Activated CD8-positive, alpha-beta memory T cell treated with anti-CD3 and anti-CD28 coated beads for 24 hours (primary cell): ENCODE results near the gene IL1RL2.

Experiments
- DNase-seq: peaks from one replicate; pipeline ENCODE4 v3.0.0-alpha.2; 2020

The IL1RL2 gene

DNA sequence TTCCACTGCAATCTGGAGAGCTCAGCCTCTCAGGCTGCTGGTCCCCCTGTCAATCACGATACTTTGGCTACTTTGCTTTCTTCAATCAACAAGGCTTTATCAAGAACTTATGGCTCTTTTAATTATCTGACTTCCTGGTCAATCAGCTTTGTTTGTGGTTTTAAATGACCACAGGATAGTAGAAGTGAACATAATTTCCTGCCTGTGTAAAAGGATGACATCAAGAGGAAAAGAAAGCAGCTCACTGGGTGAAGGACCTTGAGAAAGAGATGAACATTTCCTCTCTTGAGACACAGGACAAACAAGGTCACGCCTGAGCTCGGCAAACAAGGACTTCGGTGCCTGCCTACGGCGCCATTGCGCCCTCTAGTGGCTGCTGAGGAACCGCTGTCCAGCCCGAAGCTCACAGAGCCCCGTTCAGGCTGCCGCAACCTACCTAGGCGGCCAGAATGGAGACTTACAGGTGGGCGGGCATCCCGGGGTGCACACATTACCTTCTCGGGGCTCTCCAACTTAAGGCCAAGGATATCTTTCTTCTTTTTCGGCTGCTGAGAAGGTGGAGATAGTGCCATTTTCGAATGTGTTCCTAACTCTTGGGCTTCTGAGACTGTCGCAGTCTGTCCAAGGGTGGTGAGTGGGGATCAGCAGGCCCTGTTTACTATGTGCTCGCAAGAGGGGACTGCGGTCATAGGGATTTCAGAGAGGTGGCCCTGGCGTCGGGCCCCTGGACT, 54.0 kb downstream of the IL1RL2 start:
- DNase-seq, result peak; percentile 94

DNA sequence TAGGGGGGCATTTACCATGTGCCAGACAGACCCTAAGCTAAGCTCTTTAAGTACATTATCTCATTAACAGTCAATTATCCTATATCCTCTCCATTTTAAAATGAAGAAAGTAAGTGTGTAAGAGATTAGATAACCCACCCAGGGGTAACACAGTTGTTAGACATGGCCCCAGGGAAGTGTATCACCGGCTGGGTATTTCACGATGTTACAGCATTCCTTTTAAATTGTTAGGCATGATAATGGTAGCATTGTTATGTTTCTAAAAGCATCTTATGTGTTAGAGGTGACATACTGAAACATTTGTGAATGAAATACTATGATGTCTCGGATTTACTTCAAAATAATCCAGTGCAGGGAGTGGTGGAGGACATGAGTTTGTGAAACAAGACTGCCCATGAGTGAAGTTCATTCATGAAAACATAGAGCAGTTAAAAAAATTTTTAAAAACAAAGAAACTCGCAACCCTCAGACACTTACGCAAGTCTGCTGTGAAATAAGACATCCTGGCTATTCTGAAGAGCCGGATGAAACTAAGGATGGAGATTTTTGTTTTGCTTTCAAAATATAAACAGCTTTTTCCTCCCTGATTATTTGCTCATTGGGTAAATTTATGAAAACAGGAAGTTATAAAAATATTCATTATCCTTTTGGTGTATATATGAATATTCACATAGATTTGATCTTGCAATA, 54.9 kb downstream of the IL1RL2 start:
- DNase-seq, result no peak

DNA sequence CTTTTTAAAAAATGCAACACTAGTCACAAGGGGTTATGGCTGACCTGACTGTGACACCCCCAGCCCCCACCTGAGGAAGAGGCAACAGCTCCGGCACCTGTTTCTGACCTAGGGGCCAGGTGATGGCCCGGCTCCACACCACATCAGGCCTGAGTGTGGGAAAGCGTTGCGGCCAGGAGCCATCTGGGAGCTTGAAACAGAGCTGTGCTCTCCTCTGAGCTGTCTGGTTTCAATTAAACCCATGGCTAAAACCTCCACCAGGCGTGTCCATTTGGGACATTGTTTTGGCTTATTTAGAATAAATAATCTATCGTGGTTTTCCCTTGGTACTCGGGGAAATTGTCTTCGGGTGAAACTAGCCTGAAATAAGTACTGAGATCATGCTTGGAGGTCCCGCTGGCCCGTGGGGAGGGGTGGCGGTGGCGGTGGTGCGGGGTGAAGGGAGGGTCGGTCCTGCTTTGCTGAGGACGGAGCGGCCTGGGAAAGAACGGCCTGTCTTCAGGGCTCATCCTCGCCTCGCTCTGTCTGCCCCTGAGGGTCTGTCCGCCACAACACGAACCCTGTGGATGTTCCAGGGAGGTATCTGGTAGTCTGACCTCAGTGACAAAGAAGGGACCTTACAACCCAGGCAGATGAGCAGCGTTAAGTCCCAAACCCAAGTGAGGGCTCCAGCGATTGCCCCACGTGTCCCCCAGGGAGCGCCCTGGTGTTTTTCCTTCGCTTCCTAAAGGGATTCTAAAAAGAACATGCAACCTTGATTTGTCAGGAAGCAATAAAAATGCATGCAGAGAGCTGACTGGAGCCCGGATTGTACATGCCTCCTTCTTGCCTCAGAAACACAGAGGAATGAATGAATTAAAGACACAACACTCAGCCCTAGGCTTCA, 58.7 kb downstream of the IL1RL2 start:
- DNase-seq, result peak; percentile 49

GRCh38 chr2:102250278-102250821, 63.5 kb downstream of the IL1RL2 start:
- DNase-seq, result peak; percentile 59

DNA sequence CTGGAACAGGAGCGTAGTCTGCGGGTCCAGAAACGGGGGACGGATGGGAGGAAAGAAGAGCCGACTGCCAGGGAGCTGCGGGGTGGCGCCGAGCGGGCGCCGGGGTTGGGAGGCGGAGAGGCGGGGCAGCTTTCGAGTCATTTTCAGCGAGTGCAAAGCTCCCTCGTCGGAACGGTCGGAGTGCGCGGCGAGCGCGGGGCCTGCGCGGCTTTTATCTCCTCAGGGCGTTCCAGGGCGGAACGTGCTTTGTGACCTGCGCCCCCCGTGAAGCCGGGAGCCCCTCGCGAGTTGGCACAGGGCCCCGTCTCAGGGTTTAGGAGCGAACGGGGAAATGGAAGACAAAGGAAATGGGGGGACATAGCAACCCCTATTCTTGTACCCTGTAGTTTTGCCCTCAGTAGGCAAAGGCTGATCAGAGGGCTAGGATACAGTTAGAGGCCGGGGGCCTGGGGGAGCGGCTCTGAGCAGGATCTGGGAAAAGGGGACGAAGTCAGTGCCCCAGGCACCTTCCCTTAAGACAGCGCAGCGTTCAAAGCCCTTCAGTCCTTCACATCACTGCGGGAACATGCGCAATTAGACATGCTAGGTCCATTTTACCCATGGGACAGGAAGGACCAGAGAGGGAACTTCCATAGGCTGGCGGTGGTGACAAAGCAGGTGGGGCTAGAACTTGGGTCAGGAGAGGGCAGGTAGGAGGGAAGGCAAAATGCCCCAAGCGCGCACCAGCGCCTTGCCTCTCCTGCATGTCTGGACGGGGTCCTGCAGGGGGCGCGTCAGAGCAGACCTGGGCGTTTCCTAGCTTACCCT, 64.4 kb downstream of the IL1RL2 start:
- DNase-seq, result peak; percentile 83

DNA sequence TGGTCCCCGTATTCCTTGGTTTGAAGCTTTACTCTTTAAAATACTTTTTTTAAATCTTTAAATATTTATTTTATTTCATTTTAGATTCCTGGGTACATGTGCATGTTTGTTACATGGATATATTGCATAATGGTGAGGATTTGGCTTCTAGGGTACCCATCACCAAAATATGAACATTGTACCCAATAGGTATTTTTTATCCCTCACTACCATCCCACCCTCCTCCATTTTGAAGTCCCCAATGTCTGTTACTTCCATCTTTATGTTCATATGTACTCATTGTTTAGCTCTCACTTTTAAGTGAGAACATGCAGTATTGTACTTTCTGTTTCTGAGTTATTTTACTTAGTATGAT, 65.0 kb downstream of the IL1RL2 start:
- no peak for DNase-seq

- DNase-seq, result no peak
These were observed 65.4 kb downstream of the IL1RL2 start for GRCh38 chr2:102252236-102252635.

DNA sequence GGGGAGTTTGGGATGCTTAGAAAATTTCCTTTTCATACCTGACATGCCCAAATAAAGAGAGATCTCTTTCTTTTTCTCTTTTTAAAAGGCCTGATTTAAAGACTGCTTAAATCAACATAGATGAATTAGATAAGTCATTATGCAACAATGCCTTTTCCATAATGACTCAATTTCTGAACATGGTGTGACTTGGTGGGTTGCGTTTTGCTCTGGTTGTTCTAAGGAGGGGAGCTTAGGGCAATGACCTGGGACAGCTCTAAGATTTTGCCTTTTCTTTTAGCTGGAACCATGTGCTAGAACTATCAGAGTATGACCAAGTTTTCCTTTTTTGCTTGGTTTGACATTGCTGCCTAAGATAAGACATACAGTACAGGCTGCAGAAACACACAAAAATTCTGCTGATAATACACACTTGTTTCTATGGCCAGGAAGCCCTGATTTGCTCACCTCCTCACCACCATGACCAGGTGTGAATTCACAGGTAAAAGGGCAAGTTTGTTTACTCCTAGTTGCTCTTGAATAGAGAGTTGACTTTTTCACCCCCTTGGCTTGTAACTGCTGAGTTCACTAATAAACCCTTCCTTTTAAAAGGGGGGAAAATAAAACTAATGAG, 66.4 kb downstream of the IL1RL2 start:
- DNase-seq, result peak; percentile 58

DNA sequence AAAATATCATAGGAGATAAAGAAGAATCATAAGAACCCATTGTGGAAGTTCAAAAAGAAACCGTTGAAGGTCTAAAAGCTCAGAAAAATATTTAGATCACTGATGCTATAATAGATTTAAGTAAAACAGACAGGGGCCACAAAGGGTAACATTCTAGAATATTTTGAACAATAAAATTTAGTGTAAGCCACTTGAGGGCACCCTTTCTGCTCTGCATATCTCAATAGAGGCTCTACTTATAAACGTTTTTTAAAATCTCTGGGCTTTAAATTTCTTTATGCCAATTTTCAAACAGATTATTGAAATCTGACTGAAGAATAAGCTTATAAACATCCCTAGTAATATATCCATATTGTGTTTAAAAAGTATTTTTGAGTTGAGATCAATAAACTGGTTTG, 66.9 kb downstream of the IL1RL2 start:
- DNase-seq, result no peak

DNA sequence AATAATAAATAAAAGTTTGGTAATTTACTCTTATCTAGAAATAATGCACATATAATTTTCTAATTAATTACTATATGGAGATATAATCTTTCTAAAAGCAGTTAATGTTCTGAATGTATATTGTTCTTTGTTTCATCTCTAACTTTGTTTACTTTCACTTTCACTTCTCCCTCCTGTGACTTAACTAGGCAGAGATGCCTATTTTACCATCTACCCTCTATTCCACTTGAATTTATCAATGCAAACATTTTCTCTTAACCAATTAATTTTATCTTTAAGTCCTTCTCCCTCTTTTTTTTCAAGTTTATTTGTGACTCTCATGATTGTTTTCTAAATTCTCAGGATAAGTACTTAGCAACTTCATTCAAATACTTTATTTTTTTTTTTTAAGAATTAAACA, 69.5 kb downstream of the IL1RL2 start:
- DNase-seq, result no peak

GRCh38 chr2:102256874-102257462, 70.1 kb downstream of the IL1RL2 start:
- DNase-seq, result no peak

- DNase-seq, result no peak
These were observed 71.2 kb downstream of the IL1RL2 start for GRCh38 chr2:102258025-102258385.

GRCh38 chr2:102258386-102259074, 71.7 kb downstream of the IL1RL2 start:
- DNase-seq, result no peak

- no peak for DNase-seq
These were observed 74.8 kb downstream of the IL1RL2 start for GRCh38 chr2:102261467-102262135.

DNA sequence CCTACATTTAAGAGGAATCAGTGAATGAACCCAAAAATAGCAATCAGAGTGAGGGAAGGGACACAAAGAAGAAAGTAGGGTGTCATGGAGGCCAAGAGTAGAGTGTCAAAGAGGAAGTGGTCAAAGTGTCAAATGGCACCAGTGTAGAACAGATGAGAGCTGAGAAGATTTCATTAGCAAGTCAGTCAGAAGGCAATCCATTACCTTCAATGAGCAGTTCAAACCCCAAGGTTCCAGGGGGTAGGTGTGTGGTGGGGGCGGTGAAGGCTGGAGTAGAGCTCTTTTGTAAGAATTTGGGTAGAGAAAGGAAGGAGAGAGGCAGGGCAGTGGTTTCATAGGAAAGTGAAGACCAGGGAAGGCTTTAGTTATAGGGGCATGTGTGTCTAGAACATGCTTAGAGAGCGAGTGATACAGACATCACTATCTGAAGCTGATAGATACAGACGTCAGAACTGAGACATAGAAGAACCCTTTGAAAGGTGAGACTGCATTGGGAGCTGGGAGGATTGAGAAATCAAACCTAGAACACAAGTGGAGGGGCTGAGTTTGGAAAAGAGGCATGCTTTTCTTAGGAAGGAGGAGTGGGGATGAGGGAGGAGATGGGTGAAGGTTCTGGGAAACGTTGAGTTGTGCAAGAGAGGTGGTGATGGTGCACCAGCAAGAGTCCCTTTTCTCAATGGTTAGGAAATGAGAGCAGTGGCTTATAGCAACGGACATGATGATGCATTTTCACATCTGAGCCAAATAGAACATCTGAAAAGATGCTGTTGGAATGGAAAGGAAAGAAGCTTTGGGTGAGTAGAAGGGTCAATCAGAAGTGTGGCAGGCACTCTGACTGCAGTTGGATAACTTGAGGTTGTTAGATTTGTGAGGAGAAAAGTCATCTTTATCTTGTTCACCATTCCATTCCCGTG, 75.7 kb downstream of the IL1RL2 start:
- DNase-seq, result no peak

GRCh38 chr2:102264952-102265351, 78.1 kb downstream of the IL1RL2 start:
- DNase-seq, result no peak

GRCh38 chr2:102266204-102266603, 79.4 kb downstream of the IL1RL2 start:
- DNase-seq, result no peak

- DNase-seq, result no peak
These were observed 81.0 kb downstream of the IL1RL2 start for GRCh38 chr2:102267774-102268173.

DNA sequence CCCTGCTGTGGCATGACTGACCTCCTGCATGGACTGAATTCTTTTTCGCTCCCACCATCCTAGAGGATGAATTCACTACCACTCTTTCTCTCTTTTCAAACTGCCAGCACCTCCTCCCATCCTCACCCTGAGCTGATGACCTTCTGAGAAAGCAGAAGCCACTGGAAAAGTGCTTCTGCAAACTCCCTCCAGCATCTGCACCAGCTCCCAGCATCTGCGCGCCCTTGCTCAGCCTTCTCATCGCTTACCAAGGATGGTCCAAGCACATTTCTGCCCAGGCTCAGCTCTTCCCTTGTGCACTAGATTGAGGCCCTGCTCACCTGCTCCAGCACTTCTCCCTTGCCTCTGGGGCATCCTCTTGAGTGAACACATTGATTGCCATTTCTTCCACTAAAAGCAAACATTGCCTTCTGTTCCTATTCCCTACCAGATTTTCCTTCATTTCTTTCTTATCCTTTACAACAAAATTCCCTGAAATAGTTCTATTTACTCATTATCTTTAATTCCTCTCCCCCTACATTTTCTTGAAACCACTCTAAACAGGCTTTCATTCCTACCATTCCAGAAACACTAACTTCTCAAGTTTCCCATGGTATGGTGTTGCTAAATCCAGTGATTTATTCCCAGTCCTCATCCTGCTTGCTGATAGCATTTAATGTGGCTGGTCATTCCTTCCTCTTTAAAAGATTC, 81.8 kb downstream of the IL1RL2 start:
- DNase-seq, result no peak
